Upper lobe of left lung (tissue), 4 donors: ENCODE measurements around the gene SDC3.

Experiments
- CTCF ChIP-seq, 6 experiments: fragments of 450-650 bp in 4 of 6; fragments of 200-600 bp in 2 of 6; sonication (generic) in 2 of 6; IDR thresholded peaks; one replicate each; pipeline ENCODE4 v1.5.1; 2016 to 2019; ENCODE audit warnings: antibody characterized with exemption in 6 of 6
- EP300 ChIP-seq, 4 donors: sonication (generic); formaldehyde crosslinking; IDR thresholded peaks; one replicate each; pipeline ENCODE4 v1.5.1; 2017; ENCODE audit warnings: antibody characterized with exemption in 4 of 4, control low read depth in 2 of 4
- POLR2A ChIP-seq, 4 donors: fragments of 450-650 bp; IDR thresholded peaks; one replicate each; pipeline ENCODE4 v1.5.1; 2016 to 2017; ENCODE audit warnings: antibody characterized with exemption in 4 of 4, mild to moderate bottlenecking in 2 of 4

GRCh38 chr1:30823969-30824735, 84.4 kb downstream of the SDC3 start:
- peak in 1 of 6 experiments; percentile 3 for TF ChIP-seq CTCF (IDR thresholded peaks at IDR 0.05)
- peak in 3 of 4 donors; percentile 71 to 85 (median 75) for TF ChIP-seq POLR2A (IDR thresholded peaks at IDR 0.05)
- TF ChIP-seq EP300 (IDR thresholded peaks at IDR 0.05), result peak in 1 of 4 donors; percentile 4
